Activated naive CD4-positive, alpha-beta T cell treated with anti-CD3 and anti-CD28 coated beads, Interleukin-2, amount 50 U/mL, for 24 hours (primary cell): ENCODE measurements around the gene SLC22A6.

Source experiments
- H3K27ac Mint-ChIP-seq: one replicate; pipeline ENCODE4 v1.8.0; 2021; ENCODE audit warnings: mild to moderate bottlenecking, mixed read lengths
- H3K27me3 Mint-ChIP-seq: one replicate; pipeline ENCODE4 v1.8.0; 2021; ENCODE audit warnings: mixed read lengths
- H3K36me3 Mint-ChIP-seq: one replicate; pipeline ENCODE4 v1.8.0; 2021; ENCODE audit warnings: mixed read lengths
- H3K4me1 Mint-ChIP-seq: one replicate; pipeline ENCODE4 v1.8.0; 2021; ENCODE audit warnings: mixed read lengths
- H3K4me3 Mint-ChIP-seq: one replicate; pipeline ENCODE4 v1.8.0; 2021; ENCODE audit warnings: mild to moderate bottlenecking, mixed read lengths
- H3K9me3 Mint-ChIP-seq: one replicate; pipeline ENCODE4 v1.8.0; 2021; ENCODE audit warnings: mixed read lengths

The SLC22A6 gene

GRCh38 chr11:62984451-62984991 is at the start of gene SLC22A6:
Gene SLC22A6, minus strand, starts transcription at chr11:62984967. Its CDS starts 277 bp downstream, at chr11:62984690.
- Mint-ChIP-seq H3K27ac (peak within 1 kb of the TSS; percentile 32), H3K36me3 (no peaks in the 10 kb centered on the region), H3K4me1 (no peaks in the 10 kb centered on the region), H3K9me3 (no peaks in the 10 kb centered on the region), H3K4me3 (no peak within 1 kb of the TSS), H3K27me3 (peaks cover 4% of the 10 kb centered on the region)

GRCh38 chr11:63032457-63032856 is 47.7 kb upstream of the SLC22A6 start:
- H3K27me3 Mint-ChIP-seq: peaks cover 1% of the 10 kb centered on the region
- H3K9me3 Mint-ChIP-seq: no peaks in the 10 kb centered on the region
- no peaks in the 10 kb centered on the region for H3K36me3 Mint-ChIP-seq
- no peak overlapping the region for H3K27ac Mint-ChIP-seq
- no peaks in the 10 kb centered on the region for H3K4me1 Mint-ChIP-seq
- H3K4me3 Mint-ChIP-seq: no peak overlapping the region

- H3K9me3 Mint-ChIP-seq: no peaks in the 10 kb centered on the region
- H3K27ac Mint-ChIP-seq: no peak overlapping the region
- peaks cover 5% of the 10 kb centered on the region for H3K4me1 Mint-ChIP-seq
- no peaks in the 10 kb centered on the region for H3K36me3 Mint-ChIP-seq
- no peak overlapping the region for H3K4me3 Mint-ChIP-seq
- H3K27me3 Mint-ChIP-seq: peaks cover 3% of the 10 kb centered on the region
Observed at GRCh38 chr11:63023841-63024648, 39.3 kb upstream of the SLC22A6 start.

- Mint-ChIP-seq H3K4me1 (peaks cover 5% of the 10 kb centered on the region), H3K36me3 (no peaks in the 10 kb centered on the region), H3K4me3 (no peak overlapping the region), H3K27ac (no peak overlapping the region), H3K9me3 (no peaks in the 10 kb centered on the region), H3K27me3 (peaks cover 2% of the 10 kb centered on the region)
Observed at GRCh38 chr11:63023222-63023814, 38.6 kb upstream of the SLC22A6 start.

GRCh38 chr11:63022441-63022840 is 37.7 kb upstream of the SLC22A6 start:
- H3K27me3 Mint-ChIP-seq: peaks cover 5% of the 10 kb centered on the region
- no peaks in the 10 kb centered on the region for H3K36me3 Mint-ChIP-seq
- H3K4me1 Mint-ChIP-seq: peaks cover 5% of the 10 kb centered on the region
- no peak overlapping the region for H3K4me3 Mint-ChIP-seq
- no peaks in the 10 kb centered on the region for H3K9me3 Mint-ChIP-seq
- H3K27ac Mint-ChIP-seq: no peak overlapping the region

GRCh38 chr11:63020671-63021291 is 36.0 kb upstream of the SLC22A6 start:
- no peak overlapping the region for H3K4me3 Mint-ChIP-seq
- no peaks in the 10 kb centered on the region for H3K36me3 Mint-ChIP-seq
- peaks cover 5% of the 10 kb centered on the region for H3K4me1 Mint-ChIP-seq
- H3K27me3 Mint-ChIP-seq: peaks cover 5% of the 10 kb centered on the region
- H3K9me3 Mint-ChIP-seq: no peaks in the 10 kb centered on the region
- H3K27ac Mint-ChIP-seq: no peak overlapping the region

GRCh38 chr11:63019506-63019905 is 34.7 kb upstream of the SLC22A6 start:
- no peaks in the 10 kb centered on the region for H3K9me3 Mint-ChIP-seq
- H3K4me3 Mint-ChIP-seq: no peak overlapping the region
- H3K27me3 Mint-ChIP-seq: peaks cover 3% of the 10 kb centered on the region
- peaks cover 5% of the 10 kb centered on the region for H3K4me1 Mint-ChIP-seq
- no peak overlapping the region for H3K27ac Mint-ChIP-seq
- H3K36me3 Mint-ChIP-seq: no peaks in the 10 kb centered on the region

GRCh38 chr11:63017306-63017974 is 32.7 kb upstream of the SLC22A6 start:
- no peaks in the 10 kb centered on the region for H3K9me3 Mint-ChIP-seq
- no peak overlapping the region for H3K27ac Mint-ChIP-seq
- no peaks in the 10 kb centered on the region for H3K4me1 Mint-ChIP-seq
- no peak overlapping the region for H3K4me3 Mint-ChIP-seq
- H3K36me3 Mint-ChIP-seq: no peaks in the 10 kb centered on the region
- H3K27me3 Mint-ChIP-seq: peaks cover 3% of the 10 kb centered on the region

GRCh38 chr11:63015521-63016215 is 30.9 kb upstream of the SLC22A6 start, which contains the start of gene SLC22A8:
Gene SLC22A8, minus strand, starts transcription at chr11:63015841. Its CDS starts 883 bp downstream, at chr11:63014958.
- H3K27ac Mint-ChIP-seq: peak within 1 kb of the TSS; percentile 15
- no peaks in the 10 kb centered on the region for H3K9me3 Mint-ChIP-seq
- no peak within 1 kb of the TSS for H3K4me3 Mint-ChIP-seq
- H3K36me3 Mint-ChIP-seq: no peaks in the 10 kb centered on the region
- peaks cover 3% of the 10 kb centered on the region for H3K27me3 Mint-ChIP-seq
- H3K4me1 Mint-ChIP-seq: no peaks in the 10 kb centered on the region

- Mint-ChIP-seq H3K27me3 (peaks cover 3% of the 10 kb centered on the region), H3K4me1 (no peaks in the 10 kb centered on the region), H3K9me3 (no peaks in the 10 kb centered on the region), H3K27ac (peak overlapping the region; percentile 15), H3K4me3 (no peak overlapping the region), H3K36me3 (no peaks in the 10 kb centered on the region)
Observed at GRCh38 chr11:63014408-63015055, 29.8 kb upstream of the SLC22A6 start.

- no peak overlapping the region for H3K4me3 Mint-ChIP-seq
- no peaks in the 10 kb centered on the region for H3K4me1 Mint-ChIP-seq
- no peak overlapping the region for H3K27ac Mint-ChIP-seq
- H3K9me3 Mint-ChIP-seq: no peaks in the 10 kb centered on the region
- no peaks in the 10 kb centered on the region for H3K36me3 Mint-ChIP-seq
- peaks cover 3% of the 10 kb centered on the region for H3K27me3 Mint-ChIP-seq
Observed at GRCh38 chr11:63012839-63013238, 28.1 kb upstream of the SLC22A6 start.

- Mint-ChIP-seq H3K36me3 (no peaks in the 10 kb centered on the region), H3K4me3 (no peak overlapping the region), H3K4me1 (no peaks in the 10 kb centered on the region), H3K27me3 (no peaks in the 10 kb centered on the region), H3K9me3 (no peaks in the 10 kb centered on the region), H3K27ac (peak overlapping the region; percentile 17)
Observed at GRCh38 chr11:63012430-63012829, 27.7 kb upstream of the SLC22A6 start.

GRCh38 chr11:63010934-63011439 is 26.2 kb upstream of the SLC22A6 start:
- Mint-ChIP-seq H3K36me3 (no peaks in the 10 kb centered on the region), H3K27me3 (no peaks in the 10 kb centered on the region), H3K4me3 (no peak overlapping the region), H3K9me3 (no peaks in the 10 kb centered on the region), H3K27ac (no peak overlapping the region), H3K4me1 (no peaks in the 10 kb centered on the region)

GRCh38 chr11:63007920-63008319 is 23.2 kb upstream of the SLC22A6 start:
- Mint-ChIP-seq H3K4me1 (no peaks in the 10 kb centered on the region), H3K4me3 (no peak overlapping the region), H3K36me3 (no peaks in the 10 kb centered on the region), H3K27me3 (no peaks in the 10 kb centered on the region), H3K27ac (no peak overlapping the region), H3K9me3 (no peaks in the 10 kb centered on the region)
